ENCODE results near the gene NSUN5.
"Not testable (repeated sequence)": the region's sequence is repeated elsewhere in the genome, so short reads cannot be mapped to it uniquely, and the experiment has no call there.

The NSUN5 gene

GRCh38 chr7:73327449-73327848 is 18.8 kb upstream of the NSUN5 start:
- DNase-seq (ENCODE audit: low read depth in 1 of 2, low spot score in 1 of 2): not testable (repeated sequence)

- DNase-seq (ENCODE audit: low read depth in 1 of 2, low spot score in 1 of 2): not testable (repeated sequence)
Measured at GRCh38 chr7:73325424-73325823, 16.8 kb upstream of the NSUN5 start.

GRCh38 chr7:73324081-73324845 is 15.6 kb upstream of the NSUN5 start:
- peak in 1 of 2 donors; percentile 30 for DNase-seq (ENCODE audit: low read depth in 1 of 2, low spot score in 1 of 2)

GRCh38 chr7:73323434-73324080 is 14.9 kb upstream of the NSUN5 start:
- DNase-seq (ENCODE audit: low read depth in 1 of 2, low spot score in 1 of 2): not testable (repeated sequence)

- DNase-seq (ENCODE audit: low read depth in 1 of 2, low spot score in 1 of 2): not testable (repeated sequence)
Measured at GRCh38 chr7:73320009-73320408, 11.4 kb upstream of the NSUN5 start.

- DNase-seq (ENCODE audit: low read depth in 1 of 2, low spot score in 1 of 2): not testable (repeated sequence)
Measured at GRCh38 chr7:73319541-73319940, 10.9 kb upstream of the NSUN5 start.

- DNase-seq (ENCODE audit: low read depth in 1 of 2, low spot score in 1 of 2): not testable (repeated sequence)
Measured at GRCh38 chr7:73318656-73319204, 10.1 kb upstream of the NSUN5 start.

- DNase-seq (ENCODE audit: low read depth in 1 of 2, low spot score in 1 of 2): no peak
Measured at GRCh38 chr7:73316521-73316920, 7.9 kb upstream of the NSUN5 start.

GRCh38 chr7:73314271-73314670 is 5.6 kb upstream of the NSUN5 start:
- DNase-seq (ENCODE audit: low read depth in 1 of 2, low spot score in 1 of 2): no peak

GRCh38 chr7:73313521-73313906 is 4.9 kb upstream of the NSUN5 start:
- DNase-seq (ENCODE audit: low read depth in 1 of 2, low spot score in 1 of 2): no peak

GRCh38 chr7:73312831-73313520 is 4.3 kb upstream of the NSUN5 start:
- no peak for DNase-seq (ENCODE audit: low read depth in 1 of 2, low spot score in 1 of 2)

GRCh38 chr7:73311421-73311820 is 2.8 kb upstream of the NSUN5 start:
- DNase-seq (ENCODE audit: low read depth in 1 of 2, low spot score in 1 of 2): not testable (repeated sequence)

GRCh38 chr7:73308074-73308664 is 457 bp downstream of the NSUN5 start:
- no peak for DNase-seq (ENCODE audit: low read depth in 1 of 2, low spot score in 1 of 2)

- DNase-seq (ENCODE audit: low read depth in 1 of 2, low spot score in 1 of 2): no peak
Measured at GRCh38 chr7:73307436-73307835, 1.2 kb downstream of the NSUN5 start.

- DNase-seq (ENCODE audit: low read depth in 1 of 2, low spot score in 1 of 2): not testable (repeated sequence)
Measured at GRCh38 chr7:73304612-73305387, 3.8 kb downstream of the NSUN5 start.

GRCh38 chr7:73304071-73304470 is 4.6 kb downstream of the NSUN5 start:
- DNase-seq (ENCODE audit: low read depth in 1 of 2, low spot score in 1 of 2): no peak

- no peak for DNase-seq (ENCODE audit: low read depth in 1 of 2, low spot score in 1 of 2)
Measured at GRCh38 chr7:73303546-73303945, 5.1 kb downstream of the NSUN5 start.

GRCh38 chr7:73302846-73303245 is 5.8 kb downstream of the NSUN5 start:
- not testable (repeated sequence) for DNase-seq (ENCODE audit: low read depth in 1 of 2, low spot score in 1 of 2)

- DNase-seq (ENCODE audit: low read depth in 1 of 2, low spot score in 1 of 2): not testable (repeated sequence)
Measured at GRCh38 chr7:73301108-73301507, 7.5 kb downstream of the NSUN5 start.

GRCh38 chr7:73299812-73300211 is 8.8 kb downstream of the NSUN5 start:
- DNase-seq (ENCODE audit: low read depth in 1 of 2, low spot score in 1 of 2): not testable (repeated sequence)

Measured in activated T-helper 1 cell treated with anti-CD3 and anti-CD28 coated beads, Interleukin-2, amount 50 U/mL, for 16 hours (primary cell).